GM19455 (cell line): Measurements from ENCODE around the gene EPHB1.
"Not testable (repeated sequence)": the region's sequence is repeated elsewhere in the genome, so short reads cannot be mapped to it uniquely, and the experiment has no call there.

ENCODE experiments used
- ATAC-seq: cut with Tn5 transposase; IDR thresholded peaks from one replicate; pipeline ENCODE4 v1.9.1; 2021; ENCODE audit not compliant: unreplicated experiment

The EPHB1 gene

DNA sequence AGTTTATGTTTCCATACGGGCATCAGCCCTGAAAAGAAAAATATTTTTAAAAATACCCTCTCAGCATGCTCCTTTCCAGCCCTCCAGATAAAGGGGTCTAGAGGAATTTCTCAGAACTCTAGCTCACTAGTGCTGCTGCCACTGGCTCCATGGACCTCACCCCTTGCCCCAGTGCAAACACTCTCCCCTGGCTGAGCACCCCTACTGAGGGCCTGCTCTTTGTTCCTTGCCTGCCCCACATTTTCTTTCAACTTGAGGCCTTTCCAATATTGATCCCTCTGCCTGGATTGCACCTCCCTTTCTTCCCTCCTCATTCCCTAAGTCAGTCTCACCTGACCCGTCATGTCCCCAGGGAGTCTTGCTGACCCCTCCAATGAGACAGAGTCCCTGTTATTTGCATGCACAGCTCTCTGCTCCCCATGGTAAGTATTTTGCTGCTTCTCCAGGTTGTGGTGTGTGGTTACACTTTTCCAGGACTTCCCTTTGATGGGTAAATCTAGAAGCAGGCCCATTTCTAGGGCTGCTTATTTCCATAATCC, 196.5 kb downstream of the EPHB1 start:
- ATAC-seq, result no peak

DNA sequence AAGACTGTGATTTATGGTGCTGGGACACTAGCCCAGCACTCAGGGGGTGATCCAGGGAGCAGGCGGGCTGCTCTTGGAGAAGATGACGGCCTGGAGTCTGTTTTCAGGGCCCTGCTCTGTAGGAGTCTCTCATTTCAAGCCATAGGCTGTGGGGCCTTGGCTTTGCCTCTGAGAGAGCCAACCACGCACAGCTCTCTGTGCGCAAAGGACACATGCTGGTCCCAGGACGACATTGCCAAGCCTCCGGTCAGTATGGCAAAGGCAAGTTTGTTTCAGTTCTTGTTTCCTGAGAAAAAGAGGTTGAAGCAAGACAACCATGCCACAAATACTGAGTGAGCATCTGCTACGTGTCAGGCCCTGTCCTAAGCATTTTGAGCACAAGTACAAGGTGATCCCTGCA, 197.1 kb downstream of the EPHB1 start:
- no peak for ATAC-seq

DNA sequence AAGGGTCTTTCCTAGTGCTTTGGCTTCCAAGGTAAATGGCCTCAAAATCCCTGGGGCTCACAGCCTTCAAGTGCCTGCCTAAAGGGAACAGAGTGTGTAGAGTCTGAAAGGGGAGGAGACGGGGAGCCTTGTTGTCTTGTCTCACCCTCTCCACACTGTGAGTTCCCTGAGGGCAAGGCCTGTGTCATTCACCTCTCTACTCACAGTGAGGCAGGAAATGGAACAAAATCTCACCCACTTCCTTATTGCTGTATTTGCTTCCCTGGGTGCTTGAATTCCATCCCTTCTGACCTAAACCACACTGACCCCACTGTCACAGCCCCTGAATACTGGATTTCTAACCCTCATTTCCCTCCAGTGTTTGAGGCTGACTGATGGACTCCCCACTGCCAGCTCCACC, 197.5 kb downstream of the EPHB1 start:
- no peak for ATAC-seq

DNA sequence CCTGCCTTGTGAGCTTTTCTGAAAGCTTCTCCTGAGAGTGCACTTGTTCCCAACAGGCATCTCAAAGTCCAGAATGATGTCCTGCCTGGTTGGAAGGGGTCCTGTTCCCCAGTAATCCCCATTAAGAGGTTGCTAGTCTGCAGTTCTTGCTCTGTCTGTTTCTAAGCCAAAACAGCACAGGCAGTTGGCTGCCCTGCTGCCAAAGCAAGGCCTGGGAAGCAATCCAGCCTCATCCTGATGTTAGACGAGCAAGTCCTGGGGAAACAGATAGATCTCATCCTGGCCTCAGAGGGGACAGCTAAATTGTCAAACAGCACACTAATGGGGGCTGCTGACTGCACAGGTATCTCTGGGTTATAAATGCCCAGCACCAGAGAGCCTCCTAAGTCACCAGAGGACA, 198.0 kb downstream of the EPHB1 start:
- ATAC-seq, result no peak

DNA sequence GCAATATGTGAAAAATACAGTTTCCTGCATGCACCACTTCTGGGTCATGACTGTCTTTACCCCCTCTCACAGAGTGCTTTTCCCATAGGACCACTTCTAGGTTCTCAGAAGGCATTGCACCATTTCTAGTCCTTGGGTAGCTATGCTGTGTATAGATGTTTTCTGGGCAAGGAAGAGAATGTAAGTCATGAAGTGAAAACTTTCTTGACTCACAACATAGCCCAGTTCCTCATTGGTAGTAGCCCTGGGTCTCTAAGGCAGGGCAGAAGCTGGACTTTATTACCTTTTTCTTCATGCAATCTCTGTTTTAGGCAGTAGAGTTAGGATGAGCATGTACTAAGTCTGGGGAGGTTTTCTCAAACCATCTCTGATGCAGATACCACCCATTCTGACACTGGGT, 203.1 kb downstream of the EPHB1 start:
- ATAC-seq, result no peak

DNA sequence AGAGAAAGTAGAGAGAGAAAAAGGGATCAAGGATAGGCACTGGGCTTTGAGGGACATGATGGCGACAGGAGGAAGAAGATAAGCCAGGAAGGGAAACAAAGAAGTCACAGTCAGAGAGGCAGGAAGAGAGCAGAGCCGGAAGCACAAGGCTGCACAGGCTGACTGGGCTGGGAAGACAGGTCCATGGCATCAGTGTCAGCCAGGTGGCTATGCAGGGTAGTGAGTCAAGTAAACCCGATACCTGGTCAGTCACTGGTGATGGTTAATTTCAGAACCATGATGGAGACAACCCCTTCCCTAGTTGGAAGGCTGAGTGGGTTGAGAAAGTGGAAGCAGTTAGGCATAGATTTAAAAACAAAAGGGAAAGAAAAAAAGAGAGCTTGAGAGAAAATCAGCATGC, 203.8 kb downstream of the EPHB1 start:
- ATAC-seq, result no peak

DNA sequence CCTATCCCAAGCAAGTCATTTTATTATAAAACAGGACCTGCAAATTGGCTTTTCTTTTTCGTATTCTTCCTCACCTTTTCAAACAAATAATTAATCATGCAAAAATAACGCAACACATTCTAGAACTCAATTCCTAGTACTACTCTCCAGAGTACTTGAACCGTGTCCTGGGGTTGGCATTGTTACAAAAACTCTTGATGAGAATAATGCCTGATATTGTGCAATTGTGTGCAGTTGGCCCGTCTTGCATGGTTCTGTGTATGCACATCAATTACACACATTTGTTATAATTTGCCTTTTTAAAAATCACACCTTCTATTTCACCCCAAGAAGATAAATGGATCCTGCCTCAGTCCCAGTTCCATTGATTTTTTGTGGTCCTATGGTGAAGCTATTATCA, 205.4 kb downstream of the EPHB1 start:
- no peak for ATAC-seq

DNA sequence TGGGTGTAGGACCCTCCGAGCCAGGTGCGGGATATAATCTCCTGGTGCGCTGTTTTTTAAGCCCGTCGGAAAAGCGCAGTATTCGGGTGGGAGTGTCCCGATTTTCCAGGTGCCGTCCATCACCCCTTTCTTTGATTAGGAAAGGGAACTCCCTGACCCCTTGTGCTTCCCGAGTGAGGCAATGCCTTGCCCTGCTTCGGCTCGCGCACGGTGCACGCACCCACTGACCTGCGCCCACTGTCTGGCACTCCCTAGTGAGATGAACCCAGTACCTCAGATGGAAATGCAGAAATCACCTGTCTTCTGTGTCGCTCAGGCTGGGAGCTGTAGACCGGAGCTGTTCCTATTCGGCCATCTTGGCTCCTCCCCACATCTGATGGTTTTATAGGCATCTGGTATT, 210.6 kb downstream of the EPHB1 start:
- ATAC-seq, result not testable (repeated sequence)

DNA sequence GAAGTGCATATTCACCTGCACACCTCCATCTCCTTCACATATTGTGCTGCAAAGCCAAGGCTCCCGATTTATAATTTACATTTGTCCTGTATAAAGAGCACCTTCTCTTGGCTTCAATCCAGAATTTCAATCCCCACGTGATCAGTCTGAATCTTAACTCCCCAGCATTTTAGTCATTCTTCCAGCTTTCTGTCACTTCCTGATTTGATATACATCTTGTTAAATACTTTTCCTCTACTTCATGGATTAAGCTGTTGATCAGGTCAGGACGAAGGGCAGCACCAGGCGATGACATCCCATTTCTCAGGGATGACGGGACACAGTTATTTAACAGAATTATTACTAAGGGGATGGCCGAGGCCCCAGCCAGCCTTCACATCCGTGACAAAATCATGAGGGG, 212.5 kb downstream of the EPHB1 start:
- ATAC-seq, result no peak

DNA sequence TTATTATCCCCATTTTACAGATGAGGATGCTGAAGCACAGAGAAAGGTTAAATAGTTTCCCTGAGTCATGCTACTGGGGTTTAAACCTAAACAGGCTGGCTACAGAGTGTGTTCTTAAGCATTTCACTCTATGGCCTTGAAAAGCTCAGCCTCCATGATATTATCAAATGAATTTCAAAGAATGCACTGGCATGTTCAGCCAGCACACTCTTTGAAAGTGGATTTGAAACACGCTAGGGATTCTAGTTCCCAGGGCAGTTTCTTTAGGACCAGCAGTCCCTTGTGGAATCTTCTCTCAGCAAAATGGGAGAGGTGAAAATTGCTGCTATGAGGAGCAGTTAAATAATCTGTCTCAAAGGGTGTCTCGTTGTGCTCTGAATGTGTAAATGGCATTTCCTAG, 213.3 kb downstream of the EPHB1 start:
- no peak for ATAC-seq

DNA sequence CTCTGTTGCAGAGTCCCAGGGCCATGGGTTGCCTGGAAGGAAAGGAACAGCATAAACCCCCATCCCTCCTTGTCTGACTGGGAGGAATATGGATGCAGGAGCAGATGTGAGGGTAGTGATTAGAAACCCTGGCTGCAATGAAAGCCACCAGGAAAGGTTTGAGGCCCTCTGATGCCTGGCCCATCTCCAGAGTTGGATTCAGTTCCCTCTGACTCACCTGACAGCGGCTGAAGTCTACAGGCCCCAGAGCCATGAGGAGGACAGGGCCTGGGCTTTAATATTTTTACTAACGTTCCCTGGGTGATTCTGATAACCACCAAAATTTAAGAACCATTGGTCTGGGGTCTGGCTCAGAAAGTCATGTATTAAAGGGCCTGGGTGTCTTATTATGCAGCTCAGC, 214.0 kb downstream of the EPHB1 start:
- no peak for ATAC-seq

DNA sequence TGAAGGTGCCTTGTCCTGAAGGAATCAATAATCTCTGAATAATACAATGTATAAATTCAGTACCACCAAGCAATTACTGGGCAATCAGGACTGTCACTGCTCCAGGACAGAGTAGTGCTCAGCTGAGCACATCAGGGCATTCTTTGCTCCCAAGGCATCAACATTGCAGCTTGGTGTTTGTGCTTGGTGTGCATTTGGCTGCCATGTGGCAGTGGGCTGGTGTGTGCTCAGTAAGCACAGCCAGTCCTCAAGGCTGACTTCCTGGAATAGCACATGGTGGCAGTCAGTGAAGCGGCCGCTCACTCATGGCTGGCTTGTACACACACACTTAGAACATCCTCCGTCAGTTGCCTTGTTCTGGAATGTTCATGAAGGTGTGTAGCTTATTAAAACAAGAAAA, 217.0 kb downstream of the EPHB1 start:
- ATAC-seq, result no peak

DNA sequence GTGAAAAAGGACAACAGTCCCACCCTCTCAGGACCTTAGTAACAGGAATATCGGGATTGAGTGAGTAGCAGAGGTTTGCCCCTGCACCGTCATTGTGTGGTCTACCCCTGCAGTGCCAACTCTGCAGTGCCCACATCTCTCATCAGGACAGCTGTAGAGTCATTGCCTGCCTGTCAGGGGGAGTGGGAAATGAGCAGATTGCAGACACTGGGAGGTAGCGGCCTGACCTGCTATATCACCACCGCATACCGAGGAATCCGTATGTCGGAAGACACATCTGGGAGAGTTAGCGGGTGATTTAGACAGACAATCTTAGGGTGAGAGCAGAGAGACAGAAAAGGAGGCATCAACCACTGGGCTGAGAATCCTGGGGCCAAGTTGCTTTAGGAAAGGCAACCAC, 218.1 kb downstream of the EPHB1 start:
- no peak for ATAC-seq

DNA sequence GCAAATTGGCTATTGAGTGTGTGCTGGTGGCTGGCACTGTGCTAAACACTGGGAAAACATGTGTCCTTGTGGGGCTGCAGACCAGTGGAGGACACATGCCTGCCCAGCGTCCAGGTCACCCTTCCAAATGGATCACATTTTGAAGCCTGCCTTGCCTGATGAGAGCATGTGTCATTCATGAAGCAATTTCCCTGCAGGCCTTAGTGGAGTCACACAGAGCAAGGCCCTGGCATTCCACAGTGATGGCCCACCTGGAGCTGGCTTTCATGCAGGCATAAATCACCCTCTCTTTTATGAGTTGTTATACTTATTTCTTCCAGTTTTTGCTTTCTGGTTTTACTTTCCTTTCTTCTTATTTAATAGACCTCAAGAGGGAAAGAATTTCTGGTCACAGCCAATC, 219.5 kb downstream of the EPHB1 start:
- no peak for ATAC-seq

DNA sequence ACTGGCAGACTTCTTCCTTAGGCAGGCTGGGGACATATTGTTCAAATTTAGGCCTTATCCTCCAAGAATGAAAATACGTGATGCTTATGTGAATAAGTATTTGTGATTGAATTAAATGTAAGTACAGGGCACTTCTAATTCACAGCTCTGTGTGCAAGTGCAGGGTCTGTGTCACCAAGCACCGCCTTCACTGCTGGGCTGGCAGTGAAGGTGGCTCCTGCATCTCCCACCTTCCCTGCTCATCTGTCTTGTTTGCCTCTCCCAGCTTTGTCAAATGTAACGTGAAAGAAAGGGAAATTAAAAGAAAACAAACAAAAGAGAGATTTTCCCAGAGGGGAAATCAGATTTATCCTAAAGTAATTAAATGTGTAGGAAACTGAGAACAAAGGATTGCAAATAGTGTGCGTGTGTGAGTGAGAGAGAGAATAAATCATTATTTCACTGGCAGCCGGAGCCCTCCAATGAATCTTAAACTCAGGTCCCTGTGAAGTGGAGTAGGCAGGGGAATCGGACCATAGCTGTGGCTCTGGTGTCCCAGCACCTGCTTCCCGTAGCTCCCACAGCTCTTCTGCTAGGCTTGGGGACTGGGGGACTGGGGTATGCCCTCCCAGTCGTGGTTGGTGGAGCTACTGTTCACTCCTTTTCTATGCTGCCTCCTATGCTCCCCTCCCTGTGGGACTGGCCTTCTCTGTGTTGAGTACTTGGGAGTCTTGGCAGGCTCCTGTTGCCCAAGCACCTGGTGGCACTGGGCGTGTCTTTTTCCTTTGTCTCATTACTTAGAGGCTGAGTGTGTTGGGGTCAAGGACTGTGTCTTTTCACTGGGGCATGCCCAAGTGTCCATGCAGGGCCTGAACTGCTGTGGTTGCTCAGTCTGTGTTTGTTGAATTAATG, 222.2 kb downstream of the EPHB1 start:
- no peak for ATAC-seq

DNA sequence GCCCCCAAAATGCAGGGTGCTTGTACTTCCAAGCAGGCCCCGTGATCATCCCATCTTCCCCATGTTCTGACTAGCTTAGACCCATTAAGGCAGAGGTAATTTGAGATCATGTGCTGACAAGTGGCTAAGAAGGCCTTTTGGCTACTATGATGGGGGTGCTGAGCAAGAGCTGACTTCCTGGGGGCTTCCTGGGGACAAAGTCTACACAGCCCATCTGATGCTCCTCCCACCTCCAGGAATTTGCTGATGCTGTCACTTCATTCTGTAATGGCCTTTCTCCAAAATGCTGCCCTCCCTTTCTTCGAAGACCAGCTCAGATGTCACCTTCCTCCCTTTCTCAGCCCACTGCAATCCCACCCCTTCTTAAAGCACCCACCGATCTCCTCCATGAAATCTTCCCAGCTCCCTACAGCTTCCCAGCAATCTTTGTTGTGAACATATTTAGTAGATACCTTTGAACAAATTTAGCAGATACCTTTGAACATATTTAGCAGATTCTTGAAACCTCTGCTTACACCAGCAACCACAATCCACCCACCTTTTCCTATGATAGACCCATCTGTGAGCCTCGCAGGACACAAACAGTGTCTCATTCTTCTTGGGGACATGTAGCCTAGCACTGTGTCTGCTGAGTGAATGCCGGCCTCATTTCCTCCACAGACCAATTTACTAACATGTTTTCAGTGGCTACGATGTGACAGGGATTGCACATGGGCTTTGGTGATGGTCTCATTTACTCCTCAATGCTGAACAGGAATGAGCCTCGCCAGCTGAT, 223.3 kb downstream of the EPHB1 start:
- no peak for ATAC-seq

DNA sequence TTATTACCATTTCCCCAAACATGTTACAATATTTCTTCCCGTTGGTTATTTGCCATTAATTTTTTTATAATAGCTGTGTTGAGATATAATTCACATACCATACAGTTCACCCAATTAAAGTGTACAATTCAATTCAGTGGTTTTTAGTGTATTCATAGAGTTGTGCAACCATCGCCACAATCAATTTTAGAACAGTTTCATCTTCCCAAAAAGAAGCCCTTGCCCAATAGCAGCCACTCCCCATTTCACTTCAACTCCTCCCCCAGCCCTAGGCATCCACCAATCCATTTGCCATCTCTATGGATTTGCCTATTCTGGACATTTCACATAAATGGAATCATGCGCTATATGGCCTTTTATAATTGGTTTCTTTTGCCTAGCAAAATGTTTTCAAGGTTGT, 225.1 kb downstream of the EPHB1 start:
- ATAC-seq, result no peak

DNA sequence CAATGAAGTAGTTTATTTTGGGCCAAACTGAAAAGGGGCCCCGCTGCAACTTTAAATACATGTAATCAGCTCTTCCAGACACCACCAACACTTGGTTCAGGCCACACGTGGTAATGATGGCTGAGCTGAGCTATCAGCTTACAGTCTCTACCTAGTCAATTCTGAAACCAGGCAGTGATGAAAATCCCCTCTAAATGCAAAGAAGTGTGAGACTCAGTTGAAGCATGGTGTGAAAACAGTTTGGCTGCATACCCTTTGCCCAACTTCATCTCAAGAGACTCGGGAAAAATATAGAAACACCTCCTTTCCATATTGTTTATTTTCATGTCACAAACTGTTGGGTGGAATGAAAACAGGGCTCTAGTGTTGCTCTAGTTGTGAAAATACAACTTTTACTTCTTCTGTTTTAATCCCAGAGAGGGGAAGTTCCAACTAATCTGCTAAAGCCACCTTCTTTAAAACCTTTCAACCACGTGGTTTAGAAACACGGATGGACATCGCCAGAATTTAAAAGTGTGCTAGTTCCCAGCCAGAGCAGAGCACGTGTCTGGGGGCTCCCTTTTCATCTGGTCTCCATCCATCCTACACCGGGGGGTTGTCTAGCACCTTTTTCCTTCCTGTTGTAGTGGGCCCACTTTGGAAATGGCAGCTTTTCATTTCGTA, 229.1 kb downstream of the EPHB1 start:
- no peak for ATAC-seq

DNA sequence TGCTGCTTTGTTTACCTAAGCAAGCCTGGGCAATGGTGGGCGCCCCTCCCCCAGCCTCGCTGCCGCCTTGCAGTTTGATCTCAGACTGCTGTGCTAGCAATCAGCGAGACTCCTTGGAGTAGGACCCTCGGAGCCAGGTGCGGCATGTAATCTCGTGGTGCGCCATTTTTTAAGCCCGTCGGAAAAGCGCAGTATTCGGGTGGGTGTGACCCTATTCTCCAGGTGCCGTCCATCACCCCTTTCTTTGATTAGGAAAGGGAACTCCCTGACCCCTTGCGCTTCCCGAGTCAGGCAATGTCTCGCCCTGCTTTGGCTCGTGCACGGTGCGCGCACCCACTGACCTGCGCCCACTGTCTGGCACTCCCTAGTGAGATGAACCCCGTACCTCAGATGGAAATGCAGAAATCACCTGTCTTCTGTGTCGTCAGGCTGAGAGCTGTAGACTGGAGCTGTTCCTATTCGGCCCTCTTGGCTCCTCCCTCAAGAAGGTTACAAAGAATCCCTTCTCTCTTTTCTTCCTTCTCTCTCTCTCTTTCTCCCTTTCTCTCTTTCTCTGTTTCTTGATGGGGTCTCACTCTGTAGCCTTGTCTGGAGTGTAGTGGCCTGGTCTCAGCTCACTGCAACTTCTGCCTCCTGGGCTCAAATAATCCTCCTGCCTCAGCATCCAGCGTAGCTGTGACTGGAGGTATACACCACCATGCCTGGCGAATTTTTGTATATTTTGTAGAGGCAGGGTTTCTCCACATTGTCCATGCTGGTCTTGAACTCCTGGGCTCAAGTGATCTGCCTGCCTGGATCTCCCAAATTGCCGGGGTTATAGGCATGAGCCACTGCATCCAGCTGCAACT, 235.9 kb downstream of the EPHB1 start:
- ATAC-seq, result not testable (repeated sequence)

DNA sequence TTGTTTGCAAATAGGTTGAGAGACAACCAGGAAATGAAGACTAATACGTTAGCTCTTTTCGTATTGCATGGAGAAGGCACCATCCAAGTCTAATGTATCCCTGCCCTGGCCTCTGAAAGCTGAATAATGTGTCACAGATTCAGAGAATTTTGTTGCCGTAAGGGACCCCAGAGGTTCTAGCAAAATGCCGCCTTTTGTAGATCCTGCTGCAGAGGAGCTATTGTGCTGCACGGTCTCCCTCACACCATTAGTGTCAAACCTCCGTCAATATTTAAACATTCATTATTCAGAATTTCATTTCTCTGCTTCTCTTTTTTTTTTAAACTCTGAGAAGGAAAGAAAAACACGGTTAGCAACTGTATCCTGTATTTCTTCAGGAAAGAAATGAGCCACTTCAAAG, 238.7 kb downstream of the EPHB1 start:
- no peak for ATAC-seq
